HAP-1 (cell line): ENCODE results near the gene CACNA1A.
A peak's percentile ranks its signal among the peaks of the same experiment; 100 is the strongest.

Source experiments
- DNase-seq, 2 experiments: peaks; one replicate each; pipeline ENCODE4 v3.0.0-alpha.2; 2016 to 2020; ENCODE audit warnings: low spot score in 2 of 2
- H3K27me3 ChIP-seq: fragments of 250-450 bp; sonication (Bioruptor Pico); 2 replicates; pipeline ENCODE4 v1.5.1; 2020; ENCODE audit warnings: low read depth, mild to moderate bottlenecking, moderate library complexity
- H3K36me3 ChIP-seq: fragments of 250-450 bp; sonication (Bioruptor Pico); replicated peaks from 2 replicates; pipeline ENCODE4 v1.5.1; 2020; ENCODE audit warnings: mild to moderate bottlenecking
- H3K4me1 ChIP-seq: fragments of 250-450 bp; sonication (Bioruptor Pico); 2 replicates; pipeline ENCODE4 v1.5.1; 2020; ENCODE audit warnings: mild to moderate bottlenecking
- H3K4me3 ChIP-seq: fragments of 250-450 bp; sonication (Bioruptor Pico); 2 replicates; pipeline ENCODE4 v1.5.1; 2020; ENCODE audit warnings: mild to moderate bottlenecking, moderate library complexity
- H3K9me3 ChIP-seq: fragments of 250-450 bp; sonication (Bioruptor Pico); 2 replicates; pipeline ENCODE4 v1.5.1; 2020; ENCODE audit warnings: mild to moderate bottlenecking, moderate library complexity
- in situ Hi-C: fragments of 300-500 bp; cut with MboI; formaldehyde crosslinking; loops from 3 replicates; pipeline ENCODE4 v1.14.3; 2020; ENCODE audit warnings: low sequenced_read_pairs, inconsistent platforms, mixed read lengths

The CACNA1A gene

GRCh38 chr19:13240312-13241022 lies 265.8 kb downstream of the CACNA1A start:
- H3K27me3 ChIP-seq: no peaks in the 10 kb centered on the region
- no peaks in the 10 kb centered on the region for H3K4me1 ChIP-seq
- no peaks in the 10 kb centered on the region for H3K36me3 ChIP-seq
- no peaks in the 10 kb centered on the region for H3K9me3 ChIP-seq
- DNase-seq: no peak
- no peak overlapping the region for H3K4me3 ChIP-seq
- in situ Hi-C loops: no loop called here

- Histone ChIP-seq H3K4me3 (no peak overlapping the region), H3K27me3 (no peaks in the 10 kb centered on the region), H3K36me3 (no peaks in the 10 kb centered on the region), H3K9me3 (no peaks in the 10 kb centered on the region), H3K4me1 (0 out of 2 replicates have a peak, but pooled peaks cover 3% of the 10 kb centered on the region)
- no peak for DNase-seq
- in situ Hi-C loops: no loop called here
These were observed 267.3 kb downstream of the CACNA1A start for GRCh38 chr19:13238891-13239534.

- Histone ChIP-seq H3K27me3 (no peaks in the 10 kb centered on the region), H3K4me3 (no peak overlapping the region), H3K9me3 (no peaks in the 10 kb centered on the region), H3K4me1 (0 out of 2 replicates have a peak, but pooled peaks cover 3% of the 10 kb centered on the region), H3K36me3 (no peaks in the 10 kb centered on the region)
- DNase-seq: peak; percentile 74 to 89
- in situ Hi-C loops: no loop called here
These were observed 271.8 kb downstream of the CACNA1A start for GRCh38 chr19:13234518-13234917.

GRCh38 chr19:13231663-13232062 lies 274.6 kb downstream of the CACNA1A start:
- no peaks in the 10 kb centered on the region for H3K9me3 ChIP-seq
- no peak for DNase-seq
- H3K4me3 ChIP-seq: no peak overlapping the region
- 0 out of 2 replicates have a peak, but pooled peaks cover 3% of the 10 kb centered on the region for H3K4me1 ChIP-seq
- in situ Hi-C loops: no loop called here
- no peaks in the 10 kb centered on the region for H3K36me3 ChIP-seq
- peaks cover 12% of the 10 kb centered on the region for H3K27me3 ChIP-seq

GRCh38 chr19:13229246-13229645 lies 277.0 kb downstream of the CACNA1A start:
- H3K36me3 ChIP-seq: no peaks in the 10 kb centered on the region
- in situ Hi-C loops: no loop called here
- no peak for DNase-seq
- no peaks in the 10 kb centered on the region for H3K9me3 ChIP-seq
- no peak overlapping the region for H3K4me3 ChIP-seq
- H3K27me3 ChIP-seq: peaks cover 25% of the 10 kb centered on the region
- 0 out of 2 replicates have a peak, but pooled peaks cover under 1% of the 10 kb centered on the region for H3K4me1 ChIP-seq

- Histone ChIP-seq H3K9me3 (no peaks in the 10 kb centered on the region), H3K4me3 (no peak overlapping the region), H3K27me3 (peaks cover 25% of the 10 kb centered on the region), H3K36me3 (no peaks in the 10 kb centered on the region), H3K4me1 (no peaks in the 10 kb centered on the region)
- DNase-seq: no peak
- in situ Hi-C loops: no loop called here
These were observed 277.7 kb downstream of the CACNA1A start for GRCh38 chr19:13228561-13228960.

GRCh38 chr19:13226983-13227382 lies 279.3 kb downstream of the CACNA1A start:
- peaks cover 25% of the 10 kb centered on the region for H3K27me3 ChIP-seq
- H3K4me3 ChIP-seq: no peak overlapping the region
- no peaks in the 10 kb centered on the region for H3K36me3 ChIP-seq
- no peaks in the 10 kb centered on the region for H3K4me1 ChIP-seq
- H3K9me3 ChIP-seq: no peaks in the 10 kb centered on the region
- DNase-seq: no peak
- in situ Hi-C loops: no loop called here

GRCh38 chr19:13225973-13226865 lies 280.1 kb downstream of the CACNA1A start:
- in situ Hi-C loops: no loop called here
- Histone ChIP-seq H3K4me3 (no peak overlapping the region), H3K36me3 (no peaks in the 10 kb centered on the region), H3K4me1 (no peaks in the 10 kb centered on the region), H3K27me3 (peaks cover 25% of the 10 kb centered on the region), H3K9me3 (no peaks in the 10 kb centered on the region)
- no peak for DNase-seq

GRCh38 chr19:13225085-13225484 lies 281.2 kb downstream of the CACNA1A start:
- H3K4me3 ChIP-seq: no peak overlapping the region
- H3K4me1 ChIP-seq: no peaks in the 10 kb centered on the region
- no peaks in the 10 kb centered on the region for H3K9me3 ChIP-seq
- in situ Hi-C loops: no loop called here
- H3K36me3 ChIP-seq: no peaks in the 10 kb centered on the region
- no peak for DNase-seq
- peaks cover 25% of the 10 kb centered on the region for H3K27me3 ChIP-seq

GRCh38 chr19:13220847-13221246 lies 285.4 kb downstream of the CACNA1A start:
- in situ Hi-C loops: no loop called here
- Histone ChIP-seq H3K4me1 (no peaks in the 10 kb centered on the region), H3K36me3 (no peaks in the 10 kb centered on the region), H3K27me3 (peaks cover 9% of the 10 kb centered on the region), H3K9me3 (no peaks in the 10 kb centered on the region), H3K4me3 (no peak overlapping the region)
- no peak for DNase-seq

- no peak for DNase-seq
- in situ Hi-C loops: no loop called here
These were observed 290.5 kb downstream of the CACNA1A start for GRCh38 chr19:13215572-13216380.

GRCh38 chr19:13214036-13214730 lies 292.1 kb downstream of the CACNA1A start:
- in situ Hi-C loops: no loop called here
- Histone ChIP-seq H3K4me3 (no peak overlapping the region), H3K9me3 (no peaks in the 10 kb centered on the region), H3K36me3 (no peaks in the 10 kb centered on the region), H3K4me1 (no peaks in the 10 kb centered on the region), H3K27me3 (no peaks in the 10 kb centered on the region)
- no peak for DNase-seq

More at GRCh38 chr19:13215572-13216380, 290.5 kb downstream of the CACNA1A start:
- Histone ChIP-seq H3K36me3 (no peaks in the 10 kb centered on the region), H3K4me3 (no peak overlapping the region), H3K9me3 (no peaks in the 10 kb centered on the region), H3K4me1 (no peaks in the 10 kb centered on the region), H3K27me3 (no peaks in the 10 kb centered on the region)
